Ishikawa (cell line): ENCODE data around the gene PCDHGA5.

Source experiments
- CEBPB ChIP-seq: IDR thresholded peaks from 2 replicates; pipeline ENCODE4 v1.6.1; 2012
- CREB1 ChIP-seq: IDR thresholded peaks from 2 replicates; pipeline ENCODE4 v1.6.1; 2012; ENCODE audit warnings: low read depth
- EGR1 ChIP-seq: IDR thresholded peaks from 2 replicates; pipeline ENCODE4 v1.6.1; 2012
- EP300 ChIP-seq: IDR thresholded peaks from 2 replicates; pipeline ENCODE4 v1.6.1; 2012; ENCODE audit warnings: borderline replicate concordance
- FOXM1 ChIP-seq: IDR thresholded peaks from 2 replicates; pipeline ENCODE4 v1.6.1; 2012; ENCODE audit warnings: low read depth, borderline replicate concordance
- MAX ChIP-seq: IDR thresholded peaks from 2 replicates; pipeline ENCODE4 v1.6.1; 2012
- NFIC ChIP-seq: IDR thresholded peaks from 2 replicates; pipeline ENCODE4 v1.6.1; 2012
- RAD21 ChIP-seq: IDR thresholded peaks from 2 replicates; pipeline ENCODE4 v1.6.1; 2012; ENCODE audit warnings: low read depth
- REST ChIP-seq: IDR thresholded peaks from 2 replicates; pipeline ENCODE4 v1.6.1; 2012; ENCODE audit warnings: low read depth, mild to moderate bottlenecking
- TAF1 ChIP-seq: IDR thresholded peaks from 2 replicates; pipeline ENCODE4 v1.6.1; 2012; ENCODE audit warnings: low read depth, mild to moderate bottlenecking
- TCF12 ChIP-seq: IDR thresholded peaks from 2 replicates; pipeline ENCODE4 v1.6.1; 2012; ENCODE audit warnings: low read depth
- TEAD4 ChIP-seq: IDR thresholded peaks from 2 replicates; pipeline ENCODE4 v1.6.1; 2012
- USF1 ChIP-seq: IDR thresholded peaks from 2 replicates; pipeline ENCODE4 v1.6.1; 2012
- YY1 ChIP-seq: IDR thresholded peaks from 2 replicates; pipeline ENCODE4 v1.6.1; 2012; ENCODE audit warnings: low read depth
- ZBTB7A ChIP-seq: IDR thresholded peaks from 2 replicates; pipeline ENCODE4 v1.6.1; 2012; ENCODE audit warnings: low read depth

PCDHGA5 gene

GRCh38 chr5:141366016-141366896, 2.3 kb downstream of the PCDHGA5 start:
- TF ChIP-seq CEBPB (no peak), EP300 (no peak), FOXM1 (no peak), TAF1 (no peak), TEAD4 (no peak), MAX (no peak), USF1 (no peak)

GRCh38 chr5:141369994-141370848, 6.3 kb downstream of the PCDHGA5 start, which contains the start of gene PCDHGB3:
Gene PCDHGB3 (plus strand): TSS chr5:141370242. CDS start chr5:141370395, 153 bp downstream.
- no peak for TF ChIP-seq NFIC
- peak; percentile 22; the same call in 1 of the 2 replicates for TF ChIP-seq RAD21

GRCh38 chr5:141371572-141372475, 7.9 kb downstream of the PCDHGA5 start:
- TF ChIP-seq YY1 (no peak), TCF12 (no peak), MAX (no peak), EP300 (no peak), TEAD4 (no peak), FOXM1 (no peak), EGR1 (no peak), ZBTB7A (no peak), CREB1 (no peak), RAD21 (no peak), USF1 (no peak), CEBPB (no peak)

- TF ChIP-seq RAD21 (peak; percentile 53), ZBTB7A (no peak)
These were observed 9.8 kb downstream of the PCDHGA5 start, which contains the start of gene PCDHGA6 for GRCh38 chr5:141373673-141374317. Gene PCDHGA6 (plus strand): TSS chr5:141373891. CDS start chr5:141374084, 193 bp downstream.

GRCh38 chr5:141374627-141375026, 10.7 kb downstream of the PCDHGA5 start:
- TF ChIP-seq RAD21 (no peak), CEBPB (no peak), TAF1 (no peak), EGR1 (no peak), ZBTB7A (no peak), NFIC (no peak), USF1 (no peak), MAX (no peak), TEAD4 (no peak), FOXM1 (no peak), YY1 (no peak), TCF12 (no peak), CREB1 (no peak)

- TF ChIP-seq REST (no peak), CREB1 (no peak), EGR1 (no peak), USF1 (no peak), FOXM1 (no peak), TEAD4 (no peak), RAD21 (no peak), ZBTB7A (no peak), YY1 (no peak)
These were observed 18.7 kb downstream of the PCDHGA5 start, which contains the start of gene PCDHGA7 for GRCh38 chr5:141382469-141383294. Gene PCDHGA7 (plus strand): TSS chr5:141382742. CDS start chr5:141382900, 158 bp downstream.
